GM12878 (cell line): Measurements from ENCODE around the gene POMP. TPM values are rescaled to one million over a fixed set of nuclear protein-coding genes. Genes with fewer than 3 reads are reported as not detected.
A peak's percentile ranks its signal among the peaks of the same experiment; 100 is the strongest.

ENCODE experiments used
- ATAC-seq: fragments of 200-7000 bp; cut with Tn5 transposase; 3 replicates; pipeline ENCODE4 v1.9.1; 2020; ENCODE audit warnings: mild to moderate bottlenecking, moderate library complexity
- BruUV-seq: library from RNA; stranded (reverse); fragments of 400-500 nt; replicated peaks from 2 replicates; lab custom pipeline; 2021; lab: Mats Ljungman, UMichigan
- CTCF ChIA-PET: fragments of 300-600 bp; sonication (Branson Sonifier 250); formaldehyde crosslinking; extraction: SDS; loops from one replicate; lab custom pipeline; 2021; ENCODE audit warnings: inconsistent platforms; lab: Yijun Ruan, JAX
- POLR2A ChIA-PET: fragments of 350-600 bp; formaldehyde crosslinking; extraction: SDS; loops from one replicate; lab custom pipeline; 2021; ENCODE audit warnings: inconsistent platforms; lab: Charles Lee
- RAD21 ChIA-PET: fragments of 300-600 bp; sonication (Branson Sonifier 250); formaldehyde crosslinking; loops from one replicate; lab custom pipeline; 2023; ENCODE audit warnings: antibody characterized with exemption; ENCODE audit not compliant: unreplicated experiment; lab: Charles Lee
- SMC1A ChIA-PET: fragments of 300-600 bp; sonication (Branson Sonifier 250); formaldehyde crosslinking; loops from one replicate; lab custom pipeline; 2023; ENCODE audit not compliant: unreplicated experiment, uncharacterized antibody; lab: Charles Lee
- DNase-seq: peaks from one replicate; pipeline ENCODE4 v3.0.0-alpha.2; 2011; ENCODE audit warnings: low read depth, low spot score
- FAIRE-seq: peaks from 3 replicates; lab custom pipeline; 2011; peaks lifted over from hg19 to GRCh38; lab: Jason Lieb, UNC
- H2AFZ ChIP-seq: 2 replicates; pipeline ENCODE4 v1.6.0; 2011; ENCODE audit warnings: low read depth, low read length, control low read depth; ENCODE audit not compliant: control insufficient read depth
- H3K27ac ChIP-seq: 2 replicates; pipeline ENCODE4 v1.5.1; 2011; ENCODE audit warnings: control low read depth; ENCODE audit not compliant: control insufficient read depth, insufficient read depth
- H3K27me3 ChIP-seq, 2 experiments: replicated peaks in 1 of 2; 2 replicates each; pipeline versions ENCODE4 v1.6.0 to v1.6.1; 2011; ENCODE audit warnings: low read length in 1 of 2; ENCODE audit not compliant: control insufficient read depth in 2 of 2, insufficient read depth in 2 of 2
- H3K36me3 ChIP-seq, 2 experiments: 2 replicates each; pipeline ENCODE4 v1.5.1; 2011; ENCODE audit warnings: low read length in 1 of 2; ENCODE audit not compliant: control insufficient read depth in 2 of 2, insufficient read depth in 2 of 2
- H3K4me1 ChIP-seq: 2 replicates; pipeline ENCODE4 v1.6.1; 2011; ENCODE audit warnings: mild to moderate bottlenecking, low read length, moderate library complexity, mixed read lengths; ENCODE audit not compliant: control insufficient read depth, insufficient read depth
- H3K4me2 ChIP-seq: 2 replicates; pipeline ENCODE4 v1.6.0; 2011; ENCODE audit warnings: control low read depth; ENCODE audit not compliant: control insufficient read depth, insufficient read depth
- H3K4me3 ChIP-seq: fragments of 200-600 bp; sonication (generic); 2 replicates; pipeline ENCODE4 v1.5.1; 2016
- H3K79me2 ChIP-seq: 2 replicates; pipeline ENCODE4 v1.6.0; 2011; ENCODE audit warnings: low read length; ENCODE audit not compliant: control insufficient read depth, insufficient read depth
- H3K9ac ChIP-seq: 2 replicates; pipeline ENCODE4 v1.8.0; 2011; ENCODE audit warnings: low read length, control low read depth, mixed read lengths; ENCODE audit not compliant: control insufficient read depth, insufficient read depth
- H3K9me3 ChIP-seq: replicated peaks from 3 replicates; pipeline ENCODE4 v1.5.1; 2011; ENCODE audit warnings: mild to moderate bottlenecking, low read length; ENCODE audit not compliant: control insufficient read depth, insufficient read depth
- H4K20me1 ChIP-seq: 2 replicates; pipeline ENCODE4 v1.6.0; 2011; ENCODE audit not compliant: control insufficient read depth, insufficient read depth
- E4F1 ChIP-seq: fragments of 450-650 bp; IDR thresholded peaks from 2 replicates; pipeline ENCODE4 v1.6.1; 2018; ENCODE audit warnings: borderline replicate concordance, mild to moderate bottlenecking; ENCODE audit not compliant: partially characterized antibody
- HCFC1 ChIP-seq: fragments of 150-350 bp; IDR thresholded peaks from 2 replicates; pipeline ENCODE4 v1.6.1; 2014; ENCODE audit warnings: low read length
- MTA2 ChIP-seq: fragments of 450-650 bp; IDR thresholded peaks from 2 replicates; pipeline ENCODE4 v1.6.1; 2016; ENCODE audit warnings: low read depth, mild to moderate bottlenecking, moderate library complexity
- POU2F2 ChIP-seq: IDR thresholded peaks from 3 replicates; pipeline ENCODE4 v1.6.1; 2011; ENCODE audit warnings: low read depth, mild to moderate bottlenecking, low read length, borderline replicate concordance
- RAD21 ChIP-seq: IDR thresholded peaks from 2 replicates; pipeline ENCODE4 v1.6.1; 2011; ENCODE audit warnings: mild to moderate bottlenecking, low read depth, low read length, moderate library complexity; ENCODE audit not compliant: insufficient read depth
- RELA ChIP-seq: fragments of 450-650 bp; IDR thresholded peaks from 2 replicates; pipeline ENCODE4 v1.8.0; 2014; ENCODE audit warnings: borderline replicate concordance; ENCODE audit not compliant: partially characterized antibody
- SMC3 ChIP-seq: IDR thresholded peaks from 2 replicates; pipeline ENCODE4 v1.6.1; 2011; ENCODE audit warnings: low read length, improper control_type of control experiment, borderline replicate concordance
- WGBS: methylation state at CpG from one replicate; pipeline ENCODE4 v1.1.6; 2016; ENCODE audit warnings: low lambda C conversion rate; ENCODE audit not compliant: insufficient replicate concordance, insufficient coverage; ENCODE audit errors: missing lambda C conversion rate; 5-methylcytosine and 5-hydroxymethylcytosine counted together
- in situ Hi-C: fragments of 300-500 bp; cut with MboI; formaldehyde crosslinking; loops from 9 replicates; pipeline ENCODE4 v1.14.3; 2018; ENCODE audit warnings: mixed read lengths
- intact Hi-C: fragments of 100-400 bp; cut with micrococcal nuclease; formaldehyde crosslinking; loops from one replicate; pipeline ENCODE4 v1.14.2; 2022; ENCODE audit not compliant: unreplicated experiment
- polyA plus RNA-seq, 11 experiments: library from polyadenylated mRNA; depleted of rRNA in 4 of 11; unstranded in 6 of 11; stranded (reverse) in 5 of 11; fragments of >200 nt; fragmentation: Nextera tagmentation in 4 of 11; fragmentation: Illumina TruSeq in 1 of 11; extraction: Ambion mirVana in 4 of 11; extraction: Trizol in 1 of 11; gene quantifications; 1 replicate in 1 of 11; 2 replicates in 10 of 11; pipeline versions ENCODE4 v1.2.1 to v1.2.3, GENCODE V29; 2011 to 2016; ENCODE audit warnings: inconsistent platforms in 2 of 11, missing spikeins in 2 of 11, low read depth in 1 of 11
- total RNA-seq, 4 experiments: library from RNA; depleted of rRNA in 3 of 4; stranded (reverse); fragments of >200 nt in 3 of 4; fragmentation: Illumina TruSeq in 1 of 4; extraction: Trizol in 1 of 4; gene quantifications; 2 replicates each; pipeline versions ENCODE4 v1.2.1 to v1.2.3, GENCODE V29; 2013 to 2021
- TF ChIP-seq, protein P1 (sequence below), 3 experiments: IDR thresholded peaks in 2 of 3; conservative IDR thresholded peaks in 1 of 3; 2 replicates each; pipeline ENCODE4 v1.5.1; 2011; ENCODE audit warnings: low read depth in 3 of 3, low read length in 3 of 3, mild to moderate bottlenecking in 3 of 3, control low read depth in 2 of 3, moderate library complexity in 2 of 3, inconsistent platforms in 1 of 3, mixed read lengths in 1 of 3; ENCODE audit not compliant: control insufficient read depth in 2 of 3, insufficient read depth in 1 of 3; ENCODE audit errors: extremely low read depth in 1 of 3

The POMP gene
- total and polyA plus RNA-seq, 10 of the 15 experiments (the other 5 are each of a cell fraction or from before 2014, with no cell fraction given), result 90.4 to 668 (median 144) TPM

GRCh38 chr13:28671126-28671792 is 12.3 kb downstream of the POMP start:
- ChIA-PET POLR2A (interaction anchor here (0.7 kb wide), 1 partner anchor 9 kb away, joined by 3 read pairs; no protein-coding TSS in a partner anchor), RAD21 (interaction anchor here (1.1 to 1.2 kb wide), 3 partner anchors 10 to 124 kb away, joined by 3 to 5 read pairs (median 4); no protein-coding TSS in a partner anchor), SMC1A (interaction anchor here (0.6 to 3.6 kb wide), 8 partner anchors 9 to 45 kb away, joined by 3 to 15 read pairs (median 4); partner anchors contain the start of gene POMP), CTCF (interaction anchor here (0.6 to 1.1 kb wide), 7 partner anchors 9 to 841 kb away, joined by 3 to 4 read pairs (median 4); partner anchors contain the start of gene POMP)
- Histone ChIP-seq H3K9ac (no peak overlapping the region), H3K36me3 (peaks cover 11 to 43% of the 10 kb centered on the region in 2 experiments), H3K4me1 (no peaks in the 10 kb centered on the region), H3K27me3 (no peaks in the 10 kb centered on the region), H2AFZ (no peak overlapping the region), H3K27ac (no peak overlapping the region), H3K9me3 (no peaks in the 10 kb centered on the region), H3K79me2 (peaks cover 5% of the 10 kb centered on the region), H4K20me1 (no peaks in the 10 kb centered on the region), H3K4me3 (no peak overlapping the region), H3K4me2 (no peak overlapping the region)
- DNase-seq, result no peak
- no TSS peak for BruUV-seq
- no peak for FAIRE-seq
- ATAC-seq, result no peak
- in situ Hi-C loops, result no loop called here
- intact Hi-C loops, result no loop called here
- no peak for TF ChIP-seq SMC3
- no peak for TF ChIP-seq MTA2
- no peak for TF ChIP-seq RELA
- no peak for TF ChIP-seq HCFC1
- TF ChIP-seq POU2F2, result no peak

- CTCF ChIA-PET, result interaction anchor here (0.6 to 2.3 kb wide), 4 partner anchors 14 to 120 kb away, joined by 3 to 10 read pairs (median 5); no protein-coding TSS in a partner anchor
- H3K9ac ChIP-seq, result no peak overlapping the region
These were observed 19.9 kb downstream of the POMP start for GRCh38 chr13:28678809-28679208.

More at GRCh38 chr13:28678809-28679208, 19.9 kb downstream of the POMP start:
- H3K9me3 ChIP-seq, result no peaks in the 10 kb centered on the region
- 100% methylated on average over 1 of the region's 1 CpG for WGBS
- H3K27me3 ChIP-seq, result no peaks in the 10 kb centered on the region
- no peak overlapping the region for H3K4me2 ChIP-seq
- peaks cover 8 to 26% of the 10 kb centered on the region in 2 experiments for H3K36me3 ChIP-seq
- no TSS peak for BruUV-seq
- TF ChIP-seq E4F1, result no peak
- TF ChIP-seq RAD21, result peak; percentile 29; the same call in 1 of the 2 replicates
- TF ChIP-seq, protein P1, sequence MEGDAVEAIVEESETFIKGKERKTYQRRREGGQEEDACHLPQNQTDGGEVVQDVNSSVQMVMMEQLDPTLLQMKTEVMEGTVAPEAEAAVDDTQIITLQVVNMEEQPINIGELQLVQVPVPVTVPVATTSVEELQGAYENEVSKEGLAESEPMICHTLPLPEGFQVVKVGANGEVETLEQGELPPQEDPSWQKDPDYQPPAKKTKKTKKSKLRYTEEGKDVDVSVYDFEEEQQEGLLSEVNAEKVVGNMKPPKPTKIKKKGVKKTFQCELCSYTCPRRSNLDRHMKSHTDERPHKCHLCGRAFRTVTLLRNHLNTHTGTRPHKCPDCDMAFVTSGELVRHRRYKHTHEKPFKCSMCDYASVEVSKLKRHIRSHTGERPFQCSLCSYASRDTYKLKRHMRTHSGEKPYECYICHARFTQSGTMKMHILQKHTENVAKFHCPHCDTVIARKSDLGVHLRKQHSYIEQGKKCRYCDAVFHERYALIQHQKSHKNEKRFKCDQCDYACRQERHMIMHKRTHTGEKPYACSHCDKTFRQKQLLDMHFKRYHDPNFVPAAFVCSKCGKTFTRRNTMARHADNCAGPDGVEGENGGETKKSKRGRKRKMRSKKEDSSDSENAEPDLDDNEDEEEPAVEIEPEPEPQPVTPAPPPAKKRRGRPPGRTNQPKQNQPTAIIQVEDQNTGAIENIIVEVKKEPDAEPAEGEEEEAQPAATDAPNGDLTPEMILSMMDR (IDR thresholded peaks at IDR 0.05 in 2 of 3, conservative IDR thresholded peaks at IDR 0.05 in 1 of 3; ENCODE audit: control insufficient read depth in 2 of 3, extremely low read depth in 1 of 3, insufficient read depth in 1 of 3, low read depth in 3 of 3, low read length in 3 of 3), result peak in 1 of 3 experiments; percentile 30; a peak in 1 of 6 replicates
- no peak overlapping the region for H2AFZ ChIP-seq
- ChIA-PET SMC1A (interaction anchor here (1.6 kb wide), 1 partner anchor 269 kb away, joined by 3 read pairs; no protein-coding TSS in a partner anchor), RAD21 (interaction anchor here (2.9 kb wide), 1 partner anchor 117 kb away, joined by 12 read pairs; no protein-coding TSS in a partner anchor), POLR2A (no interaction called here)
- no peak overlapping the region for H3K27ac ChIP-seq
- ATAC-seq (no peak), DNase-seq (no peak), FAIRE-seq (no peak)
- H3K79me2 ChIP-seq, result no peaks in the 10 kb centered on the region; the same call in 1 of the 2 replicates
- H3K4me3 ChIP-seq, result no peak overlapping the region
- no peaks in the 10 kb centered on the region for H3K4me1 ChIP-seq
- in situ Hi-C loops (no loop called here), intact Hi-C loops (loop anchor here (2.0 kb wide), 1 partner anchor 118 kb away; no protein-coding TSS in a partner anchor)
- H4K20me1 ChIP-seq, result no peaks in the 10 kb centered on the region
